Endothelial cell of umbilical vein (primary cell): ENCODE results near the gene ERBB4.

Source experiments
- CTCF ChIP-seq, 2 donors: IDR thresholded peaks; 1 replicate in 1 of 2; 2 replicates in 1 of 2; pipeline ENCODE4 v1.5.1; 2011; ENCODE audit warnings: low read length in 2 of 2, mild to moderate bottlenecking in 2 of 2, moderate library complexity in 2 of 2, control low read depth in 1 of 2, inconsistent platforms in 1 of 2, low read depth in 1 of 2; ENCODE audit not compliant: insufficient read depth in 1 of 2; ENCODE audit errors: extremely low read depth in 1 of 2
- POLR2A ChIP-seq: IDR thresholded peaks from 2 replicates; pipeline ENCODE4 v1.6.1; 2012; ENCODE audit warnings: low read depth, mild to moderate bottlenecking, control low read depth, low read length

- TF ChIP-seq CTCF (IDR thresholded peaks at IDR 0.05; ENCODE audit: extremely low read depth in 1 of 2, insufficient read depth in 1 of 2, low read depth in 1 of 2, low read length in 2 of 2), result no peak
- TF ChIP-seq POLR2A, result no peak
These were observed 360.9 kb downstream of the ERBB4 start for GRCh38 chr2:212177724-212178123.
